DND-41 (cell line): ENCODE measurements around the gene GPHN.

Source experiments
- CTCF ChIP-seq: IDR thresholded peaks from 2 replicates; pipeline ENCODE4 v1.5.1; 2012; ENCODE audit warnings: borderline replicate concordance, low read length, moderate library complexity, mild to moderate bottlenecking; ENCODE audit not compliant: poor library complexity, severe bottlenecking; ENCODE audit errors: extremely low read depth
- EZH2 ChIP-seq: IDR thresholded peaks from 3 replicates; pipeline ENCODE4 v1.6.1; 2012; ENCODE audit warnings: borderline replicate concordance, low read depth, mild to moderate bottlenecking, moderate library complexity, low read length, inconsistent platforms; ENCODE audit not compliant: severe bottlenecking

- TF ChIP-seq CTCF (no peak), EZH2 (no peak)
Measured at GRCh38 chr14:67077921-67078320, 570.0 kb downstream of the GPHN start.
